C4-2B (cell line): ENCODE results near the gene MAGI2.

Source experiments
- H3K27ac ChIP-seq: fragments of 450-650 bp; 2 replicates; pipeline ENCODE4 v1.5.1; 2017
- ZFX ChIP-seq: fragments of 450-650 bp; IDR thresholded peaks from 2 replicates; pipeline ENCODE4 v1.6.1; 2017
- TF ChIP-seq, protein P1 (sequence below): fragments of 450-650 bp; conservative IDR thresholded peaks from 2 replicates; pipeline ENCODE4 v1.5.1; 2017; ENCODE audit warnings: mild to moderate bottlenecking

MAGI2 gene

DNA sequence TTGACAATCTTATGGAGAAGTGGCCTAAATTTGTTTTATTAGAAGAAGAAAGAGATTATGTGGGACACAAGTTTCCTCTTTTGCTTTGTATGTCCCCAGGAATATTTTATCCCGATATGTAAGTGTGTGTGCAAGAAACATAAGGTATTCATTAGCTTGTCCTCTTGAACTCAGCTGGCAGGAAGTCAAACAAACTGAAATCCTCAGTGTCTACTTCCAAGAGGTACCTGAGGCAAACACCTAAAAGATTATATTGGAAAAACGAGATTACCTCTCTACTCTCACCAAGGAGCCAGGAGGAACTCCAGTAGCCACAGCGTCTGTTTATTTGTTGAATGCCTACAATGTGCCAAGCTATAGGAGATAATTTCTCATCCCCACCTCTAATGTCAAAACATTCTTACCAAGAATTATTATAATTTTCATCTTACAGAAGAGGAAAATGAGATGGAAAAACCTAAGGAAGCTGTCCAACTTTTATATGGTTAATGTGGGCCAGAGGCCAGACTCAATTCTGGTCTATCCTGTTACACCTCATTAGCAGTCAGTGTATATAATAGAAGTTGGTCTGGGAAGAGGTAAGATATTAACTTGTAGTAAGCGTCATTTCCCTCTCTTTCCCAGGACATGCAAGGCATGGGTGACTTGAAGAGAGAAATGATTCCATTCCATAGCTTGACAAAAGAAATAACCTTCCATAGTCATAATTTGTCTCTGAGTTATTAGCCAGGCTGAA is 692.7 kb downstream of the MAGI2 start:
- TF ChIP-seq, protein P1, sequence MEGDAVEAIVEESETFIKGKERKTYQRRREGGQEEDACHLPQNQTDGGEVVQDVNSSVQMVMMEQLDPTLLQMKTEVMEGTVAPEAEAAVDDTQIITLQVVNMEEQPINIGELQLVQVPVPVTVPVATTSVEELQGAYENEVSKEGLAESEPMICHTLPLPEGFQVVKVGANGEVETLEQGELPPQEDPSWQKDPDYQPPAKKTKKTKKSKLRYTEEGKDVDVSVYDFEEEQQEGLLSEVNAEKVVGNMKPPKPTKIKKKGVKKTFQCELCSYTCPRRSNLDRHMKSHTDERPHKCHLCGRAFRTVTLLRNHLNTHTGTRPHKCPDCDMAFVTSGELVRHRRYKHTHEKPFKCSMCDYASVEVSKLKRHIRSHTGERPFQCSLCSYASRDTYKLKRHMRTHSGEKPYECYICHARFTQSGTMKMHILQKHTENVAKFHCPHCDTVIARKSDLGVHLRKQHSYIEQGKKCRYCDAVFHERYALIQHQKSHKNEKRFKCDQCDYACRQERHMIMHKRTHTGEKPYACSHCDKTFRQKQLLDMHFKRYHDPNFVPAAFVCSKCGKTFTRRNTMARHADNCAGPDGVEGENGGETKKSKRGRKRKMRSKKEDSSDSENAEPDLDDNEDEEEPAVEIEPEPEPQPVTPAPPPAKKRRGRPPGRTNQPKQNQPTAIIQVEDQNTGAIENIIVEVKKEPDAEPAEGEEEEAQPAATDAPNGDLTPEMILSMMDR, result no peak
- TF ChIP-seq ZFX, result no peak
- H3K27ac ChIP-seq, result no peak overlapping the region

DNA sequence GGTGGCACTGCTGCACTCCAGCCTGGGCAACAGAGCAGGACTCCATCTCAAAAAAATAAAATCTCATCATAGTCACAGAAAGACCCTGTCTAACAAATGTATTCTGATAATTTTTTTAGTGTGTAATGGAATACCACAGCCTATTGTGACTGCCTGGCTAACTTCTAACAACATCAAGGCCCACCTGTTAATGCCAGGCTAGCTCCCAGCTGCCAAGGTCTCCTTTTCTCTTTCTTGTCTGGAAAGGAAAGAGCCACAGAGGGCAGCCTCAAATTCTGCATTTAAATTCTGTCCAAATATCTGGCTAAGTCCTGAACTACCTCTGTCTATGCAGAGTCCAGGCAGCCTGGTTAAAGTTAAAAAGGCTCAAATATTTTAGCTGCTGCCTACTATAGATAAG is 700.9 kb downstream of the MAGI2 start:
- no peak for TF ChIP-seq ZFX
- TF ChIP-seq, protein P1, result no peak

DNA sequence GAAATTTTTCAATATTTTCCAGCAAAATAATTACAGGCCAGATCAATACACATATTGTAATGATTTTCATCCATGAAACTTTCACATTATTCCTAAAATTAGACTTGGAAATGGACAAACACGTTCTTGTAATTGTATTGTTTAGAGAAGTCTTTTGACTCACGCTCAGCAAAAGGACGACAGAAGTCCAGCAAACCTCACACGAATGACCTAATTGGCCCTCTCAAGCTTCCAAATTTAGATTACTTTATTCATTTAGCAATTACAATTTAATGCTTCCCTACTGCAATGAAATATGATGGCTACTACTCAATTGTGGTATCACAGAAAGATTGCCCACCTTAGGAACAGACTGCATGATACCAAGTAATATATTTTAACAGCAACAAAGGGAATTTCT is 702.2 kb downstream of the MAGI2 start:
- TF ChIP-seq, protein P1, result no peak
- TF ChIP-seq ZFX, result no peak
- no peak overlapping the region for H3K27ac ChIP-seq

More for the DNA sequence above, 700.9 kb downstream of the MAGI2 start:
- H3K27ac ChIP-seq, result no peak overlapping the region

DNA sequence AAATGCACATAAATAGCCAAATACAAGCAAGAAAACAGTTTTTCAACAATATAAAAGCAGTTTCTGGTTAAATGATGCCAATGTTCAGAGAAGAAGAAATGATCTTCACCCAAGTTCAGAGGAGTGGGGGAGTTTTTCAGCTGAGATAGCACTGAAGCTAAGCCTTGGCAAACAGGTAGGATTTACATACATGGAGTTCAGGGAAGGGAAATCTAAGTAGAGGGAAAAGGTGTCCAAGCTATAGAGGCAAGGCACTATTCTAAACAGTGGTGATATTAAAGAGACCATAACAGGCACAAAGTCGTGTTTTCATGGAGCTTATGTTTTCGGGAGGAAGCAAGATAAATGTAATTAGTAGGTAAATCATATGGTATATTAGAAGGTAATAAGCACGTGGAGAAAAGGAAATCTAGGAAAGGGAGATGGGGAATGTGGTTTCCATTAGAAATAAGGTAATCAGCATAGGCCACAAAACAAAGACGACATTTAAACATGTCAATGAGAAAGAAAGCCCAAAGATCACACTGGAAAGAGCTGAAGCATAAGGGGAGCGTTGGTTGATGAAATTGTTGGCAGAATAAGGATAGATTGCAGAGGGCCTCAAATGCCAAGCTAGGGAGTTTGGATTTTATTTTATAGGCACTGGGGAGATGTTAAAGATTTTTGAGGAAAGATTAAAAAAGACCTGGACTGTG is 704.3 kb downstream of the MAGI2 start:
- no peak overlapping the region for H3K27ac ChIP-seq
- TF ChIP-seq, protein P1, result no peak
- TF ChIP-seq ZFX, result no peak

DNA sequence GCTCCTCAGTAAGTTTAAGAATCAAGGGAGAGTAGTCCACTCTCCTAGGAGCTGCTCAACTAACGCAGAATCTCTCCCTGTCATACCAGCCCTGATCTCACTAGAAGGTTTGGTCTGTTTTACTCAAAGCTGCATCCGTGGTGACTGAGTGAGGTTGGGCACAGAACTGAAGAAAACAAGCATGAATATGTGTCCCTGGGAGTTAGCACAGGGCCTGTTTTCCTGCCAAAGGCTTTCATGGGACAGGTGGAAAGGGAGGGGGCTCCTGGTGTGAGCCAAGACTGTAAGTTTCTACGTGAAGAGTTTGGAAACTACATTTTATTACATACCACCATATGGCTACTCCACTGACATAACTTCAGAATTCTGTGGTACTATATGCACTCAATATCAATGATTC is 705.9 kb downstream of the MAGI2 start:
- H3K27ac ChIP-seq, result no peak overlapping the region
- TF ChIP-seq, protein P1, result no peak
- TF ChIP-seq ZFX, result no peak

DNA sequence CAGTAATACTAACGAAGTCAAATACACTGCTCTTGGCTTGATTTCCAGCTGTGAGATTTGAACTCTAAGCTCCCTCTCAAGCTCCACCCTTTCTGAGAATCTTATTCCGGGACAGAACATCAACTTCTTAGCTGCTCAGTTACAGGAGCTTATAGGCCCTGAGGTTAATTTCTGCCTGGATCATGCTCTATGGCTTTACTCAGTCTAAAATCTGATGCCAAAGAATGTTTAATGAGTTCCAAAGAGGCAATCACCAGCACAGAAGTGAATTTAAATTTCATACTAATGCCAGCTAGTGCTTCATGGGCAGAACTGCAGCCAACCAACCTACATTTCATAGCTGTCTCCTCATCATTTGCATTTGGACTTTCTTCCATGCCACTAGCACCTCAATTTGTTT is 707.2 kb downstream of the MAGI2 start:
- TF ChIP-seq ZFX, result no peak
- TF ChIP-seq, protein P1, result no peak
- no peak overlapping the region for H3K27ac ChIP-seq

DNA sequence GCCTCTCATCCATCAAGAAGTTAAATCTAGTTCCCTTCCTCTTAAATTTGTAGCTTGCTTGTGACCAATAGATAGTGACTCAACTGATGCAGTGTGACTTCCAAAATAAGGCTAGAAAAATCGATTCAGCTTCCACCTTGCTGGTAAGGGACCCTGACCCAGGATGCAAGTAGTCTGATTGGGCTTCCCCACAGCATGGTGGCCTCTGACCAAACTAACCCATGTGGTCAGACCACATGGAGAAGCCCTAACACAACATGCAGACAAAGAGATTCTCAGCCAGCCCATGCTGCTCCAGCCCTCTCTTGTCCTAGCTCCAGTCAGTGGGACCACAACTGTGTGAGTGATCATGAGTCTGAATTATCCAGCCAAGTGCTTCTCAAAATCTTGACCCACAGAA is 710.8 kb downstream of the MAGI2 start:
- TF ChIP-seq ZFX, result no peak
- TF ChIP-seq, protein P1, result no peak
- H3K27ac ChIP-seq, result no peak overlapping the region
